Erythroblast (primary cell): ENCODE measurements around the gene GRK2.
"Not testable (repeated sequence)": the region's sequence is repeated elsewhere in the genome, so short reads cannot be mapped to it uniquely, and the experiment has no call there.

ENCODE experiments used
- DNase-seq, 2 experiments: peaks; one replicate each; lab custom pipeline; 2025; lab: John Stamatoyannopoulos, UW
- GATA1 ChIP-seq: IDR thresholded peaks from 2 replicates; pipeline ENCODE4 v1.6.1; 2011; ENCODE audit warnings: low read depth, mild to moderate bottlenecking, control low read depth, low read length, moderate library complexity
- POLR2A ChIP-seq: IDR thresholded peaks from 2 replicates; pipeline ENCODE4 v1.6.1; 2011; ENCODE audit warnings: mild to moderate bottlenecking, low read length

GRK2 gene

GRCh38 chr11:67266449-67267187, at the start of gene GRK2:
TSS of gene GRK2 (plus strand) at chr11:67266473. CDS start at chr11:67266700, 227 bp downstream.
- TF ChIP-seq GATA1 (no peak), POLR2A (no peak)
- DNase-seq = peak; percentile 76 to 87

- no peak for TF ChIP-seq POLR2A
- no peak for TF ChIP-seq GATA1
- no peak for DNase-seq
These were observed 38.5 kb upstream of the GRK2 start for GRCh38 chr11:67227726-67228125.

- TF ChIP-seq GATA1 (no peak), POLR2A (no peak)
- DNase-seq = no peak
These were observed 35.9 kb upstream of the GRK2 start for GRCh38 chr11:67230406-67230805.

GRCh38 chr11:67230886-67231285, 35.4 kb upstream of the GRK2 start:
- no peak for TF ChIP-seq POLR2A
- TF ChIP-seq GATA1 = no peak

GRCh38 chr11:67233584-67234190, 32.6 kb upstream of the GRK2 start:
- DNase-seq = no peak
- TF ChIP-seq GATA1 = no peak
- TF ChIP-seq POLR2A = no peak

More at GRCh38 chr11:67230886-67231285, 35.4 kb upstream of the GRK2 start:
- no peak for DNase-seq

- DNase-seq = not testable (repeated sequence)
These were observed 31.7 kb upstream of the GRK2 start for GRCh38 chr11:67234571-67234970.

- no peak for TF ChIP-seq GATA1
- TF ChIP-seq POLR2A = no peak
- DNase-seq = no peak
These were observed 28.7 kb upstream of the GRK2 start for GRCh38 chr11:67237574-67237973.

- no peak for DNase-seq
These were observed 27.1 kb upstream of the GRK2 start for GRCh38 chr11:67238894-67239782.

GRCh38 chr11:67239783-67240575, 26.3 kb upstream of the GRK2 start:
- peak; percentile 96 to 97 for DNase-seq
- TF ChIP-seq GATA1 (no peak), POLR2A (peak; percentile 85)

More at GRCh38 chr11:67238894-67239782, 27.1 kb upstream of the GRK2 start:
- TF ChIP-seq GATA1 (no peak), POLR2A (no peak)

- TF ChIP-seq POLR2A = no peak
- no peak for TF ChIP-seq GATA1
- DNase-seq = peak; percentile 68 to 83
These were observed 25.5 kb upstream of the GRK2 start for GRCh38 chr11:67240576-67241389.

- DNase-seq = no peak
These were observed 23.7 kb upstream of the GRK2 start for GRCh38 chr11:67242548-67242947.

GRCh38 chr11:67243051-67243450, 23.2 kb upstream of the GRK2 start:
- TF ChIP-seq GATA1 = no peak
- TF ChIP-seq POLR2A = no peak
- DNase-seq = no peak

More at GRCh38 chr11:67242548-67242947, 23.7 kb upstream of the GRK2 start:
- TF ChIP-seq GATA1 (no peak), POLR2A (no peak)

- no peak for DNase-seq
- TF ChIP-seq GATA1 = no peak
- TF ChIP-seq POLR2A = no peak
These were observed 21.2 kb upstream of the GRK2 start for GRCh38 chr11:67245046-67245445.
